ENCODE measurements around the gene EHD3. TPM values are rescaled to one million over a fixed set of nuclear protein-coding genes. Genes with fewer than 3 reads are reported as not detected.

EHD3 gene
- total and polyA plus RNA-seq, 2 of the 4 experiments (the other 2 are of a cell fraction): 29.1 to 39.8 TPM

GRCh38 chr2:31228717-31229116 lies 5.2 kb upstream of the EHD3 start:
- Histone ChIP-seq H3K27me3 (ENCODE audit: control insufficient read depth, insufficient read depth, low read length) (peaks cover 16% of the 10 kb centered on the region), H3K56ac (ENCODE audit: extremely low read depth, insufficient read depth, low read length) (no peak overlapping the region), H3K9me3 (ENCODE audit: control insufficient read depth, insufficient read depth, low read length) (no peaks in the 10 kb centered on the region), H3K14ac (replicated peaks; ENCODE audit: low read depth, low read length) (no peak overlapping the region), H3K36me3 (ENCODE audit: control insufficient read depth, insufficient read depth, low read length) (no peaks in the 10 kb centered on the region), H3K9me1 (ENCODE audit: insufficient read depth, low read length) (peaks cover 3% of the 10 kb centered on the region; the same call in 1 of the 2 replicates), H3K4ac (ENCODE audit: low read depth, low read length) (no peak overlapping the region), H3K27ac (ENCODE audit: insufficient read depth, low read length) (no peak overlapping the region), H3K23ac (ENCODE audit: low read depth, low read length) (no peak overlapping the region), H2BK15ac (ENCODE audit: low read depth, low read length) (no peak overlapping the region), H2AK5ac (ENCODE audit: low read depth, low read length) (no peak overlapping the region), H3K4me2 (ENCODE audit: low read depth, low read length) (no peak overlapping the region), H3K18ac (ENCODE audit: low read depth, low read length) (no peak overlapping the region), H3K9ac (ENCODE audit: low read depth, low read length) (no peak overlapping the region), H4K8ac (ENCODE audit: low read depth in 2 of 2, low read length in 2 of 2) (no peak overlapping the region), H3K79me1 (ENCODE audit: low read depth in 1 of 2, low read length in 2 of 2) (no peaks in the 10 kb centered on the region), H2AFZ (replicated peaks; ENCODE audit: low read length, poor library complexity) (no peak overlapping the region), H4K91ac (ENCODE audit: insufficient read depth, low read depth, low read length) (no peak overlapping the region), H3K4me1 (ENCODE audit: control insufficient read depth, insufficient read depth, low read length) (peaks cover 2% of the 10 kb centered on the region), H2BK20ac (ENCODE audit: low read depth, low read length) (no peak overlapping the region), H2AK9ac (replicated peaks; ENCODE audit: low read depth, low read length, poor library complexity) (no peak overlapping the region), H2BK5ac (ENCODE audit: low read depth, low read length, poor library complexity, severe bottlenecking) (no peak overlapping the region), H3K4me3 (ENCODE audit: insufficient read depth, low read depth, low read length) (no peak overlapping the region), H4K20me1 (ENCODE audit: insufficient read depth, low read length) (no peaks in the 10 kb centered on the region), H4K5ac (ENCODE audit: low read depth, low read length) (no peak overlapping the region), H2BK120ac (ENCODE audit: low read depth, low read length) (no peak overlapping the region)
- no peak for TF ChIP-seq POLR2A (IDR thresholded peaks at IDR 0.05; ENCODE audit: low read depth, low read length)
- no peak for TF ChIP-seq CTCF (conservative IDR thresholded peaks at IDR 0.05; ENCODE audit: low read depth, low read length)
- TF ChIP-seq RAD21 (IDR thresholded peaks at IDR 0.05; ENCODE audit: low read length): no peak
- no peak for TF ChIP-seq CEBPB (IDR thresholded peaks at IDR 0.05; ENCODE audit: low read depth, low read length)
- ATAC-seq (ENCODE audit: low read depth): no peak
- dilution Hi-C loops (cut with HindIII; ENCODE audit: low sequenced_read_pairs, unreplicated experiment) (no loop called here), in situ Hi-C loops (cut with MboI; ENCODE audit: low sequenced_read_pairs) (no loop called here), intact Hi-C loops (cut with micrococcal nuclease) (no loop called here)
- POLR2A ChIA-PET (ENCODE audit: unreplicated experiment): no interaction called here
- no TSS peak for BruUV-seq (replicated peaks)
- no peak for DNase-seq
- CTCF ChIA-PET: no interaction called here
- no CpG with 5 or more reads among the region's 3 CpGs for WGBS, 2 experiments (ENCODE audit: extremely low coverage in 2 of 2, insufficient read length in 1 of 2)
